ENCODE results near the gene CISTR.

- TF ChIP-seq, protein P1, sequence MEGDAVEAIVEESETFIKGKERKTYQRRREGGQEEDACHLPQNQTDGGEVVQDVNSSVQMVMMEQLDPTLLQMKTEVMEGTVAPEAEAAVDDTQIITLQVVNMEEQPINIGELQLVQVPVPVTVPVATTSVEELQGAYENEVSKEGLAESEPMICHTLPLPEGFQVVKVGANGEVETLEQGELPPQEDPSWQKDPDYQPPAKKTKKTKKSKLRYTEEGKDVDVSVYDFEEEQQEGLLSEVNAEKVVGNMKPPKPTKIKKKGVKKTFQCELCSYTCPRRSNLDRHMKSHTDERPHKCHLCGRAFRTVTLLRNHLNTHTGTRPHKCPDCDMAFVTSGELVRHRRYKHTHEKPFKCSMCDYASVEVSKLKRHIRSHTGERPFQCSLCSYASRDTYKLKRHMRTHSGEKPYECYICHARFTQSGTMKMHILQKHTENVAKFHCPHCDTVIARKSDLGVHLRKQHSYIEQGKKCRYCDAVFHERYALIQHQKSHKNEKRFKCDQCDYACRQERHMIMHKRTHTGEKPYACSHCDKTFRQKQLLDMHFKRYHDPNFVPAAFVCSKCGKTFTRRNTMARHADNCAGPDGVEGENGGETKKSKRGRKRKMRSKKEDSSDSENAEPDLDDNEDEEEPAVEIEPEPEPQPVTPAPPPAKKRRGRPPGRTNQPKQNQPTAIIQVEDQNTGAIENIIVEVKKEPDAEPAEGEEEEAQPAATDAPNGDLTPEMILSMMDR (IDR thresholded peaks at IDR 0.05; ENCODE audit: poor library complexity), result no peak
- no peak for TF ChIP-seq EZH2phosphoT487 (IDR thresholded peaks at IDR 0.05; ENCODE audit: low read depth, severe bottlenecking, unreplicated experiment)
Observed at GRCh38 chr12:53728206-53728605, 23.6 kb downstream of the CISTR start.

All from hepatocyte (in vitro differentiated cells).